ENCODE data around the gene ARID5B. TPM values are rescaled to one million over a fixed set of nuclear protein-coding genes. Genes with fewer than 3 reads are reported as not detected.

Gene ARID5B
- total RNA-seq (2022; extraction: Qiagen RNA extraction; ENCODE audit: low read depth) = 1.2 to 2.0 TPM (median 1.7 TPM) in 5 replicates

DNA sequence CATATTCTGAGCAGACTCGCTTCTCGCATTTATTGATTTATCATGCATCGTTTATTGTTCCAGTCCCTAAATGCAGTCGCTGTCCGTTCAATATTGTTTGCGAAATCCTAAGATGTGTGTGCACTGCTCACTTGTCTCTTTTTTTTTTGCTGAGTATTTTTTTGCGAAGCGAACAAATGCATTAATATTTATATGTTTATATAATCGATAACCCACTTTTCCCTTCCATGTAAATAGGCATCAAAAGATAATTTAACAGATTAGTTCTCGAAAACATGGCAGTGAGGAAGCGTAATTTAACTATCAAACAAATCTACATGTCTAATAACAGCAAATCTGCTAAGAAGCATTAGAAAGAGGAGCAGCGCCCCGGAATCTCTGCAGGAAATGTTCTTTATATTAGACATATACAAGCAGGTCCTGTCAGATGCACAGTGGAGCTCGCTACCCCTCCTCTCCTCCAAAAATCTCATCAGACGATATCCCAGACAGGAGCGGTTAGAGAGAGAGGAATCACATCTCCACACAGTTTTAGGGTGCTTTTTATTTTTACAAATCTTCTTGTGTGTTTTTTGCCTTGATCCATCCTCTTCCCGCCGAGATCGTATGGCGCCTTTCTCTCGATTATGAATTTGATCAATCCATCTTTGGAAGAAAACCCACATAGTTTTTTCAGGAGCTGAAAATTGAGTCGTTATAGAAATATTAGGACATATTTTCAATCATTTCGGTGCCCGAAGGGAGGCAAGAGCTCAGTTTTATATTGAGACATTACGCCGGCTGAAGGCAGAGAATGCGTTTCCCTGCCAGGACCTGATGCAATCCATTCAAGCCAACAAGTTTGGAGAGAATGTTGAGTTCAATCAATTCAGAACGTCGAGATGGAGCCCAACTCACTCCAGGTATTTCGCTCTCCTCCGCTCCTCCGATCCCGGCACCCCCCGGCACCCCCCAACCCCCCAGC, at the start of gene ARID5B:
Gene ARID5B (plus strand): TSS at position 871 of the 964 bp plus-strand sequence. CDS start 11 bp downstream, at position 882.

Other genes starting within 250 kb of the ARID5B start
- 0.30 to 1.2 TPM (median 0.36 TPM) in 5 replicates for gene CABCOCO1, start 238.8 kb upstream of the ARID5B start, total RNA-seq (2022; extraction: Qiagen RNA extraction; ENCODE audit: low read depth)